ENCODE measurements around the gene SCRN1. TPM values are rescaled to one million over a fixed set of nuclear protein-coding genes. Genes with fewer than 3 reads are reported as not detected.

SCRN1 gene
- total RNA-seq, 6 experiments from 2014 or later, result 137 to 168 (median 145) TPM

- Mint-ChIP-seq H3K4me1 (ENCODE audit: low read depth) (no peaks in the 10 kb centered on the region; the same call in 1 of the 2 replicates), H3K4me3 (no peak overlapping the region), H3K27ac (no peak overlapping the region), H3K9me3 (peaks cover 1% of the 10 kb centered on the region; the same call in 1 of the 2 replicates), H3K36me3 (ENCODE audit: low read depth) (peaks cover 1% of the 10 kb centered on the region), H3K27me3 (ENCODE audit: insufficient read depth) (peaks cover 4% of the 10 kb centered on the region)
- DNase-seq, result no peak
- no peak for TF ChIP-seq CTCF (IDR thresholded peaks at IDR 0.05)
Observed at GRCh38 chr7:29900745-29901144, 88.9 kb downstream of the SCRN1 start.

- H3K4me3 Mint-ChIP-seq, result no peak overlapping the region
- H3K36me3 Mint-ChIP-seq (ENCODE audit: low read depth), result no peaks in the 10 kb centered on the region
- no peaks in the 10 kb centered on the region for H3K9me3 Mint-ChIP-seq
- DNase-seq, result no peak
- no peaks in the 10 kb centered on the region; the same call in 1 of the 2 replicates for H3K4me1 Mint-ChIP-seq (ENCODE audit: low read depth)
- peaks cover 7% of the 10 kb centered on the region for H3K27me3 Mint-ChIP-seq (ENCODE audit: insufficient read depth)
- no peak for TF ChIP-seq CTCF (IDR thresholded peaks at IDR 0.05)
- H3K27ac Mint-ChIP-seq, result no peak overlapping the region
Observed at GRCh38 chr7:29898301-29898700, 91.3 kb downstream of the SCRN1 start.

GRCh38 chr7:29896685-29897411 is 92.8 kb downstream of the SCRN1 start:
- no peak for DNase-seq
- no peak overlapping the region for H3K4me3 Mint-ChIP-seq
- no peak for TF ChIP-seq CTCF (IDR thresholded peaks at IDR 0.05)
- no peaks in the 10 kb centered on the region for H3K36me3 Mint-ChIP-seq (ENCODE audit: low read depth)
- no peak overlapping the region for H3K27ac Mint-ChIP-seq
- H3K27me3 Mint-ChIP-seq (ENCODE audit: insufficient read depth), result peaks cover 7% of the 10 kb centered on the region
- no peaks in the 10 kb centered on the region; the same call in 1 of the 2 replicates for H3K4me1 Mint-ChIP-seq (ENCODE audit: low read depth)
- H3K9me3 Mint-ChIP-seq, result no peaks in the 10 kb centered on the region

- Mint-ChIP-seq H3K9me3 (no peaks in the 10 kb centered on the region), H3K4me1 (ENCODE audit: low read depth) (no peaks in the 10 kb centered on the region; the same call in 1 of the 2 replicates), H3K27ac (no peak overlapping the region), H3K36me3 (ENCODE audit: low read depth) (no peaks in the 10 kb centered on the region), H3K4me3 (no peak overlapping the region), H3K27me3 (ENCODE audit: insufficient read depth) (peaks cover 7% of the 10 kb centered on the region)
- TF ChIP-seq CTCF (IDR thresholded peaks at IDR 0.05), result no peak
- no peak for DNase-seq
Observed at GRCh38 chr7:29895559-29895958, 94.0 kb downstream of the SCRN1 start.

GRCh38 chr7:29894256-29894655 is 95.3 kb downstream of the SCRN1 start:
- no peak for DNase-seq
- H3K27ac Mint-ChIP-seq, result no peak overlapping the region
- TF ChIP-seq CTCF (IDR thresholded peaks at IDR 0.05), result no peak
- no peak overlapping the region for H3K4me3 Mint-ChIP-seq
- H3K27me3 Mint-ChIP-seq (ENCODE audit: insufficient read depth), result peaks cover 7% of the 10 kb centered on the region
- H3K36me3 Mint-ChIP-seq (ENCODE audit: low read depth), result no peaks in the 10 kb centered on the region
- H3K4me1 Mint-ChIP-seq (ENCODE audit: low read depth), result no peaks in the 10 kb centered on the region; the same call in 1 of the 2 replicates
- no peaks in the 10 kb centered on the region for H3K9me3 Mint-ChIP-seq
